Naive B cell (primary cell): ENCODE measurements around the gene KRT17. TPM values are rescaled to one million over a fixed set of nuclear protein-coding genes. Genes with fewer than 3 reads are reported as not detected.
"Not testable (repeated sequence)": the region's sequence is repeated elsewhere in the genome, so short reads cannot be mapped to it uniquely, and the experiment has no call there.

ENCODE experiments used
- ATAC-seq, 2 donors: fragments of 150-1000 bp; cut with Tn5 transposase; 2 replicates each; pipeline ENCODE4 v1.10.0; 2021; ENCODE audit warnings: low read depth in 2 of 2, mild to moderate bottlenecking in 2 of 2, moderate library complexity in 2 of 2
- DNase-seq: peaks from one replicate; pipeline ENCODE4 v3.0.0; 2022
- H3K27ac Mint-ChIP-seq, 6 donors: one replicate each; pipeline ENCODE4 v1.8.0; 2020 to 2022; ENCODE audit warnings: mild to moderate bottlenecking in 6 of 6, mixed read lengths in 6 of 6, moderate library complexity in 5 of 6, inconsistent platforms in 2 of 6
- H3K27me3 Mint-ChIP-seq, 3 donors: one replicate each; pipeline ENCODE4 v1.8.0; 2021 to 2022; ENCODE audit warnings: mixed read lengths in 3 of 3, mild to moderate bottlenecking in 1 of 3
- H3K36me3 Mint-ChIP-seq, 2 donors: one replicate each; pipeline ENCODE4 v1.8.0; 2020 to 2022; ENCODE audit warnings: mixed read lengths in 2 of 2, inconsistent platforms in 1 of 2, mild to moderate bottlenecking in 1 of 2
- H3K4me1 Mint-ChIP-seq, 3 donors: one replicate each; pipeline ENCODE4 v1.8.0; 2020 to 2022; ENCODE audit warnings: mixed read lengths in 3 of 3, inconsistent platforms in 1 of 3, mild to moderate bottlenecking in 1 of 3, moderate library complexity in 1 of 3
- H3K4me3 Mint-ChIP-seq, 8 donors: one replicate each; pipeline ENCODE4 v1.8.0; 2020 to 2022; ENCODE audit warnings: mild to moderate bottlenecking in 8 of 8, mixed read lengths in 8 of 8, moderate library complexity in 8 of 8, inconsistent platforms in 2 of 8
- H3K9me3 Mint-ChIP-seq, 7 donors: one replicate each; pipeline ENCODE4 v1.8.0; 2020 to 2022; ENCODE audit warnings: mixed read lengths in 7 of 7, mild to moderate bottlenecking in 5 of 7, inconsistent platforms in 2 of 7, moderate library complexity in 1 of 7
- polyA plus RNA-seq, 6 donors: library from polyadenylated mRNA; unstranded; fragments of 300-500 nt; fragmentation: Illumina TruSeq; gene quantifications; one replicate each; pipeline ENCODE4 v1.2.3, GENCODE V29; 2021; ENCODE audit warnings: low read depth in 6 of 6

KRT17 gene
- polyA plus RNA-seq, 6 donors from 2014 or later, result not detected

- ATAC-seq (no peak), DNase-seq (no peak)
- Mint-ChIP-seq H3K4me3 (no peak overlapping the region), H3K36me3 (no peaks in the 10 kb centered on the region), H3K4me1 (peaks cover 0 to 4% (median 0%) of the 10 kb centered on the region in 3 donors), H3K27ac (no peak overlapping the region), H3K9me3 (no peaks in the 10 kb centered on the region), H3K27me3 (peaks cover 0 to 55% (median 55%) of the 10 kb centered on the region in 3 donors)
Observed at GRCh38 chr17:41617698-41618097, 6.7 kb downstream of the KRT17 start.

DNA sequence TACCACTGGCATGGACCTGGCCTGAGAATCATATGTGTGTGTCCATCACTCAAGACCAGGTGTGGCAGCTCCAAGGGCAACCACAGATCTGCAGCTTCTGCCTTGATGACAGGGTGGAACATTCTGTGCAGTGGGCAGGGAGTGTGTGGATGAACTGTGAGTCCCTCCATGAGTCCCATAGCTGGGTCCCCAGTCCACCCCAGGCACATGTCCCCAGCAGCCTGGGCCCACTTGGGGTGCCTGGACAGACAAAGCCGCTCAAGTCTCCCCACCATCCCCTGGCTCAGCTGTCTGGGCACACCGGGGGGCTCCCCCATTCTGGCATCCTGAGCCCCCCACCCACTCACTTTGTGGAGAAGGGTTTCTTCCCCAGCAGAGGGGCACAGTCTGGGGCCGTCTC lies 7.2 kb downstream of the KRT17 start:
- peaks cover 0 to 4% (median 0%) of the 10 kb centered on the region in 3 donors for H3K4me1 Mint-ChIP-seq
- H3K36me3 Mint-ChIP-seq, result no peaks in the 10 kb centered on the region
- no peak overlapping the region for H3K27ac Mint-ChIP-seq
- H3K9me3 Mint-ChIP-seq, result no peaks in the 10 kb centered on the region
- ATAC-seq (no peak), DNase-seq (no peak)
- H3K27me3 Mint-ChIP-seq, result peaks cover 0 to 59% (median 51%) of the 10 kb centered on the region in 3 donors
- H3K4me3 Mint-ChIP-seq, result no peak overlapping the region

DNA sequence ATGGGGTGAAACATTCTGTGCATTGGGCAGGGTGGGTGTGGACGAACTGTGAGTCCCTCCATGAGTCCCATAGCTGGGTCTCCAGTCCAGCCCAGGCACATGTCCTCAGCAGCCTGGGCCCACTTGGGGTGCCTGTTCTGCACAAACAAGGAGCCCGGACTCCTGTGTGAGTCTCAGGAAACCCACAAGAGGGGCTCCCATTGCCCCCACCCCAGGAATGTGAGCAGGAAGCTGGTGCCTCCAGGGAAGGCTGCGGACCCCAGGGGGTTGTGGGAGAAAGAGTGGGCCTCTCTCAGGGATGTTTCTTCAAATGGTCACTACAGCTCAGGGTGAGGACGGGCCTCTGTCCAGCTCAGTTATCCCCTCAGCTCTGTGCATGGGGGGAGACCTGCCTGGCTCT lies 7.9 kb downstream of the KRT17 start:
- H3K27ac Mint-ChIP-seq, H3K36me3 Mint-ChIP-seq, H3K4me1 Mint-ChIP-seq, ATAC-seq, H3K9me3 Mint-ChIP-seq, DNase-seq, H3K4me3 Mint-ChIP-seq: not testable (repeated sequence)
- peaks cover 0 to 61% (median 46%) of the 10 kb centered on the region in 3 donors for H3K27me3 Mint-ChIP-seq

GRCh38 chr17:41615454-41615853 lies 8.9 kb downstream of the KRT17 start:
- H3K36me3 Mint-ChIP-seq, result no peaks in the 10 kb centered on the region
- H3K9me3 Mint-ChIP-seq, result no peaks in the 10 kb centered on the region
- H3K27me3 Mint-ChIP-seq, result peaks cover 0 to 63% (median 44%) of the 10 kb centered on the region in 3 donors
- H3K4me1 Mint-ChIP-seq, result peaks cover 0 to 4% (median 0%) of the 10 kb centered on the region in 3 donors
- H3K27ac Mint-ChIP-seq, result no peak overlapping the region
- DNase-seq (no peak), ATAC-seq (no peak)
- H3K4me3 Mint-ChIP-seq, result no peak overlapping the region

DNA sequence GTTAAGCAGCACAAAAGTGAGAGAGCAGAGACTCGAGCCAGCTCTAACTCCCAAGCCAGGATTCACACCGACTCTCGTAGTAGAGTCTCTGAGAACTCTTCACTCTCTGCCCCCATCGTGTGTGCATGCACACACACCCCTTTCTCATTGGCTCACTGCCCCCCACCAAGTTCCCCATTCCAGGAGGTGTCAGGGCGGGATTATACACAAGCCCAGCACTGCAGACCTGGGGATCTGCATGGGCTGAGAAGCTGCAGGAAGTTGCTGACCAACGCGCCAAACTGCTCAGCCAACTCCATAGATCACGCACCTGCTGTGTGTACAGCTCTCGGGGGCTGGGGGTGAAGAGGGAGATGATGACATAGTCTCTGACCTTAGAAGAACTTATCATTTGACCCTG lies 9.6 kb downstream of the KRT17 start:
- H3K9me3 Mint-ChIP-seq, H3K36me3 Mint-ChIP-seq, H3K4me1 Mint-ChIP-seq, ATAC-seq, H3K27ac Mint-ChIP-seq, DNase-seq, H3K4me3 Mint-ChIP-seq: not testable (repeated sequence)
- peaks cover 3 to 70% (median 43%) of the 10 kb centered on the region in 3 donors for H3K27me3 Mint-ChIP-seq

DNA sequence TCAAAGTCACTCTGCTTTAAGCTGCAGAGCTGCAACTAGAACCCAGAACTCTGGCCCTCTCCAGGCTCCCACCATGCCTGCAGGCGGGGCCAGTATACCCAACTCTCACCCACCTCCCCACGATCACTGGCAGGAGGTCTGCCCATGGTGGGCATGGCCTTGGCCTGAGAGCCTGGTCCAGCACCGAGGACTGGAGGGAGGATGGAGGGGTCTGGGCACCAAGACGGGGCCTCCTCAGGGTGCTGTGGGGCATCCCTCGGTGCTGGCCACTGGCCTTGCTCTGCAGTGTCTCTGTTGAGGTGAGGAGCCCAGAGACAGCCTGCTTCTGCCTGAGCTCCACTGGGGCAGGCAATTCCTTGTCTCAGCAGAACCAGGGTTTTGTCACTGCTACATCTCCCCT lies 10.3 kb downstream of the KRT17 start:
- H3K4me3 Mint-ChIP-seq, result no peak overlapping the region
- peaks cover 0 to 2% (median 0%) of the 10 kb centered on the region in 3 donors for H3K4me1 Mint-ChIP-seq
- H3K36me3 Mint-ChIP-seq, result no peaks in the 10 kb centered on the region
- ATAC-seq, result no peak
- H3K9me3 Mint-ChIP-seq, result no peaks in the 10 kb centered on the region
- DNase-seq, result no peak
- peaks cover 6 to 70% (median 40%) of the 10 kb centered on the region in 3 donors for H3K27me3 Mint-ChIP-seq
- H3K27ac Mint-ChIP-seq, result no peak overlapping the region

DNA sequence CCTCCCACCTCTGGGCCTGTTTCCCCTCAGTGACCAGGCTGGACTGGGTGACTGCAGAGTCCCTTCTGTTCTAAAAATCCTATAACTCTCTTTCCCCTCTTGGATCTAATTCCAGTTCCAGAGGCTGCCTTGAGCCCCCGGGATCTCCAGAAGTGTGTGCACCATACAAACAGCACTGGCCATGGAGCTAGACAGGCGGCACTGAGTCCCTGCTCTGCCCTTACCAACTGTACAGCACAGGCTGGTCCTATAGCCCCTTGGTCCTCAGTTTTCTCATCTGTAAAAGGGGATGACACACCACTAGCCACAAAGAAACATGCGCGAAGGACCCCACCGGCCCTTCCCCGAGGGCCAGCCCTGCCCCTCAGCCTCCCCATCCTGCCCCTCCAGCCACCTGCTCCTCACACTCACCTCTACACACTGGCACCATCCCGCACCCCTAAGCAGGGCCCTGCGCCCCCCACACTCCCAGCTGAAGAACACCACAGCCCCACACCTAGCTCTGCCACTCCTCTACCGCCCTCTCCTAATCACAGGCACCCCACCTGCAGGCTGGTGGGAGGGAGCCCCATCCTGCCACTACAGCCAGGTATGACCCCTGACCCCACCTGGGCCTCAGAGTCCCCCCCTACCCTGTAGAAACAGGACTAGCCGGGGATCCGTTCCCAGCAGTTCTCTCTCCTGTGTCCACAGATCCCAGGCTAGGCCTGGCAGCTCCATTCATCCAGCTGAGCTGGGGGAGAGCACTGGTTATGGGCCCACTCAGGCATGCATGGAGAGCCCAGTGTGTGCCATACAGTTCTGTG lies 10.9 kb downstream of the KRT17 start:
- Mint-ChIP-seq H3K4me3 (peak overlapping the region in 1 of 8 donors; percentile 73), H3K27me3 (peaks cover 10 to 67% (median 36%) of the 10 kb centered on the region in 3 donors), H3K27ac (peak overlapping the region in 1 of 6 donors; percentile 71), H3K36me3 (no peaks in the 10 kb centered on the region), H3K9me3 (peaks cover 0 to 3% (median 0%) of the 10 kb centered on the region in 7 donors), H3K4me1 (peaks cover 0 to 3% (median 0%) of the 10 kb centered on the region in 3 donors)
- ATAC-seq (no peak), DNase-seq (no peak)

DNA sequence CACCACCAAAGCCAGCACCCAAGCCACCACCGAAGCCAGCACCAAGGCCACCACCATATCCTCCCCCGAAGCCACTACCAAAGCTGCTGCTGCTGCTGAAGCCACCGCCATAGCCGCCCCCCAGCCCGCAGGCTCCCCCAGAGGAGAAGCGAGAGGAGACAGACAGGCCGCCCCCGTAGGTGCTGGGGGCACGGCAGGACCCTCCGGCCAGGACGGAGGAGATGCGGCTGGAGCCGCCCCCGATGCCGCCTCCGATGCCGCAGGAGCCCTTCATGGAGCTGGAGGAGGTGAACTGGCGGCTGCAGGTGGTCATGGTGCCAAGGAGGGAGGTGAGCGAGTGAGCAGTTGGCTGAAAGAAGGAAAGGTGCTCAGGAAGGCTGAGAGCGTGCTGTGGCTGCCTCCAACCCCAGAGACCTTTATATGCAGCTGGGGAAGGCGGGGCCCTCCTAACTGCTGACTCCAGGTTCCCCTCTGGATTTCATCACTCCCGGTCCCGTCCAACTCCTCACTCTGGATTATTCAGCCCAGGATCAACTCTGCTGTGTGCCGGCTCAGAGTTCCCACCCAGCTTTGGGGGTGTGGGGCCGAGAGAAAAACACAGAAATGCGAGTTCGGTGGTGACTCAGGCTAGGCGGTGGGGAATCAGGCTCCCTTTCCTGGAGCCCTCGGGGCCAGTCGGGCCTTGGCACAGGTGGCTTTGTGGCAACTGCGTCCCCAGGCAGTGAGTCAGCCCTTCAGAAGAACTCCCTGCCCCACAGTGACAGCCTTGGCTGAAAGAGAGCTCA lies 11.8 kb downstream of the KRT17 start, which contains the start of gene KRT16:
Gene KRT16 (minus strand): TSS at position 392 of the 785 bp plus-strand sequence. CDS start 79 bp downstream, at position 313.
- not testable (repeated sequence) for H3K9me3 Mint-ChIP-seq, H3K4me1 Mint-ChIP-seq, H3K36me3 Mint-ChIP-seq, ATAC-seq, DNase-seq
- peak within 1 kb of the TSS in 2 of 8 donors; percentile 47 to 73 for H3K4me3 Mint-ChIP-seq
- H3K27me3 Mint-ChIP-seq, result peaks cover 10 to 70% (median 37%) of the 10 kb centered on the region in 3 donors
- H3K27ac Mint-ChIP-seq, result peak within 1 kb of the TSS in 1 of 6 donors; percentile 71

- Mint-ChIP-seq H3K4me1 (peaks cover 0 to 3% (median 0%) of the 10 kb centered on the region in 3 donors), H3K27me3 (peaks cover 11 to 74% (median 52%) of the 10 kb centered on the region in 3 donors), H3K36me3 (peaks cover 9 to 18% of the 10 kb centered on the region in 2 donors), H3K27ac (no peak overlapping the region), H3K9me3 (peaks cover 13 to 21% (median 17%) of the 10 kb centered on the region in 7 donors), H3K4me3 (no peak overlapping the region)
- ATAC-seq (no peak), DNase-seq (no peak)
Observed at GRCh38 chr17:41610965-41611640, 13.3 kb downstream of the KRT17 start.

DNA sequence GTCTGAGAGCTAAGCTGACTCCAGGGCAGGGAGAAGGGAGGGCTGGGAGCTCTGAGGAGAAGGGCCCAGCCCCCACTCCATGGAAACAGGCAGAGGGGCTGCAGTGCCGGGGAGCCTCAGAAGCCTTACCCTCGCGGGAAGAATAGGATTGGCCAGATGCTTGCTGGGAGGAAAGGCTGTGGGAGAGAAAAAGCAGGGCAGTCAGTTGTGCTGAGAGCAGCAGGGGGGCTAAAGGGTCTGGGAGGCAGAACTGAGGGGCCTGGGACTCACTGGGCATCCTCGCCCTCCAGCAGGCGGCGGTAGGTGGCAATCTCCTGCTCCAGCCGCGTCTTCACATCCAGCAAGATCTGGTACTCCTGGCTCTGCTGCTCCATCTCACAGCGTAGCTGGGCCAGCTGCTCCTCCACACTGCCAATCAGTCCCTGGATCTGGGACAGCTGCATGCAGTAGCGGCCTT lies 14.3 kb downstream of the KRT17 start:
- not testable (repeated sequence) for DNase-seq, ATAC-seq, H3K4me3 Mint-ChIP-seq, H3K4me1 Mint-ChIP-seq
- peak overlapping the region in 1 of 6 donors; percentile 24 for H3K27ac Mint-ChIP-seq
- H3K9me3 Mint-ChIP-seq, result peaks cover 17 to 28% (median 24%) of the 10 kb centered on the region in 7 donors
- H3K36me3 Mint-ChIP-seq, result peaks cover 9 to 23% of the 10 kb centered on the region in 2 donors
- H3K27me3 Mint-ChIP-seq, result peaks cover 17 to 68% (median 43%) of the 10 kb centered on the region in 3 donors

GRCh38 chr17:41606930-41607329 lies 17.4 kb downstream of the KRT17 start:
- peak overlapping the region in 1 of 6 donors; percentile 31 for H3K27ac Mint-ChIP-seq
- H3K4me3 Mint-ChIP-seq, H3K4me1 Mint-ChIP-seq, DNase-seq, ATAC-seq: not testable (repeated sequence)
- peaks cover 31 to 62% (median 44%) of the 10 kb centered on the region in 3 donors for H3K27me3 Mint-ChIP-seq
- peaks cover 17 to 33% (median 27%) of the 10 kb centered on the region in 7 donors for H3K9me3 Mint-ChIP-seq
- H3K36me3 Mint-ChIP-seq, result peaks cover 9 to 23% of the 10 kb centered on the region in 2 donors

DNA sequence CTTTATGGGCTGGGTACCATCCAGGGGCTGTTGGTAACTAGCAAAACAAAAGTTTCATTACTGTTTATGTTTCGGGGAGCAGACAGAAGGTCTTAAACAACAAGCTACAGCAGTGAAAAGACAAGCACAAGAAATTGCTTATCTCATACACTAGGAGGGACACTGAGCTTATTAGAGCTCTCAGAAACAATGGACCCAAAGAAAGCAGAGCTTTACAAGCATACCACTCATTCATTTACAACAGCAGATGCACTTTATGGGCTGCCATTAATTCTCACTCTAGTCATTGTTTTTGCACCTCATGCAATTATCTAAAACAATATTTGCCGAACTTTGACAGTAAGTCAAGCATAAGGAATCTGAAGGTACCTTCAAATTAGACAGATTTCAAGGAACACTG lies 21.9 kb downstream of the KRT17 start:
- H3K4me1 Mint-ChIP-seq, result no peaks in the 10 kb centered on the region

DNA sequence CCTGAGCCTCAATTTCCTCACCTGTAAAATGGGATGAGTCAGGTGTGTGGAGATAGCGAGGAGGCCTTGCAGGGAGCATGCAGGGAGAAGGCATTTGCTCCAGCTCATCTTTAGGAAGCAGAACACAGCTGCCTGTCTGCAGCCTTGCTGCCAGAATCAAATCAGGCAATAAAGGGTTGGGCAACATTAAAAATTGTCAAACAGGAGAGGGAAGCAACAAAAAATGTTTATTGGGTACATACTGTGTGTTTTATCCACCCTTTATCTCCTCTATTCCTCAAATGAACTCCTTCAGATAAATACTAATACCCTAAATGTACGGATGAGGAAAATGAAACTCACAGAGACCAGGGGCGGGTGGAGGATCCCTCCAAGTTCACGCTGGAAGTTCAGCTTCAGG lies 24.1 kb downstream of the KRT17 start:
- Mint-ChIP-seq H3K4me1 (no peaks in the 10 kb centered on the region), H3K4me3 (no peak overlapping the region), H3K27me3 (peaks cover 27 to 40% (median 35%) of the 10 kb centered on the region in 3 donors), H3K27ac (no peak overlapping the region), H3K36me3 (no peaks in the 10 kb centered on the region), H3K9me3 (peaks cover 0 to 9% (median 6%) of the 10 kb centered on the region in 7 donors)
- ATAC-seq (no peak), DNase-seq (no peak)

More for the DNA sequence above, 21.9 kb downstream of the KRT17 start:
- H3K9me3 Mint-ChIP-seq, result peaks cover 16 to 30% (median 24%) of the 10 kb centered on the region in 7 donors
- DNase-seq (no peak), ATAC-seq (no peak)
- H3K36me3 Mint-ChIP-seq, result peaks cover 9 to 19% of the 10 kb centered on the region in 2 donors
- H3K27me3 Mint-ChIP-seq, result peaks cover 25 to 46% (median 38%) of the 10 kb centered on the region in 3 donors
- no peak overlapping the region for H3K4me3 Mint-ChIP-seq
- H3K27ac Mint-ChIP-seq, result no peak overlapping the region
